HG03575 (cell line): ENCODE measurements around the gene DNAH8.

ENCODE experiments used
- ATAC-seq: cut with Tn5 transposase; IDR thresholded peaks from one replicate; pipeline ENCODE4 v1.9.1; 2021; ENCODE audit not compliant: unreplicated experiment, insufficient number of reproducible peaks, low FRiP score; ENCODE audit errors: extremely low read depth

Gene DNAH8

GRCh38 chr6:38728203-38728602 lies 13.1 kb downstream of the DNAH8 start:
- ATAC-seq, result no peak

GRCh38 chr6:38730140-38730862 lies 15.2 kb downstream of the DNAH8 start:
- no peak for ATAC-seq

- no peak for ATAC-seq
Observed at GRCh38 chr6:38736951-38737350, 21.8 kb downstream of the DNAH8 start.

- ATAC-seq, result no peak
Observed at GRCh38 chr6:38738261-38738660, 23.1 kb downstream of the DNAH8 start.

- ATAC-seq, result no peak
Observed at GRCh38 chr6:38739532-38739931, 24.4 kb downstream of the DNAH8 start.

GRCh38 chr6:38749473-38749872 lies 34.4 kb downstream of the DNAH8 start:
- no peak for ATAC-seq

- no peak for ATAC-seq
Observed at GRCh38 chr6:38750968-38751615, 36.0 kb downstream of the DNAH8 start.

- ATAC-seq, result no peak
Observed at GRCh38 chr6:38753707-38754106, 38.6 kb downstream of the DNAH8 start.

GRCh38 chr6:38755207-38755606 lies 40.1 kb downstream of the DNAH8 start:
- no peak for ATAC-seq

GRCh38 chr6:38755874-38756273 lies 40.8 kb downstream of the DNAH8 start:
- ATAC-seq, result no peak

GRCh38 chr6:38760097-38760496 lies 45.0 kb downstream of the DNAH8 start:
- no peak for ATAC-seq

GRCh38 chr6:38762848-38763247 lies 47.7 kb downstream of the DNAH8 start:
- no peak for ATAC-seq

GRCh38 chr6:38767560-38767959 lies 52.4 kb downstream of the DNAH8 start:
- no peak for ATAC-seq

GRCh38 chr6:38773338-38773737 lies 58.2 kb downstream of the DNAH8 start:
- ATAC-seq, result no peak

- no peak for ATAC-seq
Observed at GRCh38 chr6:38774929-38775707, 60.0 kb downstream of the DNAH8 start.

- ATAC-seq, result peak; percentile 52
Observed at GRCh38 chr6:38775870-38776269, 60.8 kb downstream of the DNAH8 start.

- ATAC-seq, result no peak
Observed at GRCh38 chr6:38776515-38776914, 61.4 kb downstream of the DNAH8 start.

- ATAC-seq, result no peak
Observed at GRCh38 chr6:38779310-38780062, 64.4 kb downstream of the DNAH8 start.

GRCh38 chr6:38782616-38783015 lies 67.5 kb downstream of the DNAH8 start:
- ATAC-seq, result no peak
